ENCODE measurements around the gene CLMP. TPM values are rescaled to one million over a fixed set of nuclear protein-coding genes. Genes with fewer than 3 reads are reported as not detected.

The CLMP gene
- total RNA-seq, 4 donors from 2014 or later, result 23.6 to 49.4 (median 38.0) TPM

GRCh38 chr11:123197711-123198110, 2.7 kb upstream of the CLMP start:
- DNase-seq, result no peak
- H3K4me3 ChIP-seq, result no peak overlapping the region
- intact Hi-C loops (cut with DNase I; ENCODE audit: low total_unique reads), result no loop called here

GRCh38 chr11:123196060-123196714, 1.1 kb upstream of the CLMP start:
- no peak for DNase-seq
- Histone ChIP-seq H3K4me3 (peak overlapping the region in 2 of 4 donors; percentile 46 to 51), H3K4me1 (peaks cover 0 to 20% (median 12%) of the 10 kb centered on the region in 4 donors), H3K27me3 (peaks cover 61% of the 10 kb centered on the region), H3K9me3 (no peaks in the 10 kb centered on the region), H3K27ac (peak overlapping the region; percentile 83 to 93 (median 86)), H3K36me3 (no peaks in the 10 kb centered on the region)
- in situ Hi-C loops (cut with MboI; ENCODE audit: low pct_ligation_motif_present in 1 of 4, low pct_unique_long_range_greater_than_20kb in 1 of 4, low sequenced_read_pairs in 3 of 4) (no loop called here), intact Hi-C loops (cut with DNase I; ENCODE audit: low total_unique reads) (no loop called here)
- 77 to 81% methylated on average over 4 to 29 of the region's 34 CpGs for WGBS, 2 donors (ENCODE audit: low coverage in 1 of 2)
- TF ChIP-seq POLR2AphosphoS5 (IDR thresholded peaks at IDR 0.05) (no peak), CTCF (IDR thresholded peaks at IDR 0.05) (no peak), EP300 (IDR thresholded peaks at IDR 0.05; ENCODE audit: low read depth) (no peak), POLR2A (IDR thresholded peaks at IDR 0.05) (no peak)

More at GRCh38 chr11:123197711-123198110, 2.7 kb upstream of the CLMP start:
- Histone ChIP-seq H3K9me3 (no peaks in the 10 kb centered on the region), H3K27ac (no peak overlapping the region), H3K36me3 (no peaks in the 10 kb centered on the region), H3K4me1 (peaks cover 0 to 19% (median 12%) of the 10 kb centered on the region in 4 donors), H3K27me3 (peaks cover 52% of the 10 kb centered on the region)
- in situ Hi-C loops (cut with MboI; ENCODE audit: low pct_ligation_motif_present in 1 of 4, low pct_unique_long_range_greater_than_20kb in 1 of 4, low sequenced_read_pairs in 3 of 4), result no loop called here
- WGBS, 2 donors (ENCODE audit: low coverage in 1 of 2), result 81 to 86% methylated on average over 1 to 4 of the region's 4 CpGs
- TF ChIP-seq EP300 (IDR thresholded peaks at IDR 0.05; ENCODE audit: low read depth) (no peak), CTCF (IDR thresholded peaks at IDR 0.05) (no peak), POLR2AphosphoS5 (IDR thresholded peaks at IDR 0.05) (no peak), POLR2A (IDR thresholded peaks at IDR 0.05) (no peak)

GRCh38 chr11:123194337-123195187, 486 bp downstream of the CLMP start:
- Histone ChIP-seq H3K4me3 (peak overlapping the region; percentile 30 to 51 (median 39)), H3K27me3 (peaks cover 61% of the 10 kb centered on the region), H3K4me1 (peaks cover 0 to 20% (median 12%) of the 10 kb centered on the region in 4 donors), H3K9me3 (no peaks in the 10 kb centered on the region), H3K27ac (peak overlapping the region; percentile 83 to 93 (median 86)), H3K36me3 (no peaks in the 10 kb centered on the region)
- intact Hi-C loops (cut with DNase I; ENCODE audit: low total_unique reads) (no loop called here), in situ Hi-C loops (cut with MboI; ENCODE audit: low pct_ligation_motif_present in 1 of 4, low pct_unique_long_range_greater_than_20kb in 1 of 4, low sequenced_read_pairs in 3 of 4) (no loop called here)
- WGBS, 2 donors (ENCODE audit: low coverage in 1 of 2), result 10% methylated on average over 34 of the region's 54 CpGs; no CpG with 5 or more reads in 1 of the 2 donors
- no peak for TF ChIP-seq CTCF (IDR thresholded peaks at IDR 0.05)
- DNase-seq, result no peak

GRCh38 chr11:123193742-123194141, 1.3 kb downstream of the CLMP start:
- Histone ChIP-seq H3K36me3 (no peaks in the 10 kb centered on the region), H3K27me3 (peaks cover 66% of the 10 kb centered on the region), H3K9me3 (no peaks in the 10 kb centered on the region), H3K4me3 (peak overlapping the region; percentile 30 to 51 (median 39)), H3K4me1 (peaks cover 0 to 26% (median 12%) of the 10 kb centered on the region in 4 donors), H3K27ac (peak overlapping the region; percentile 83 to 93 (median 86))
- intact Hi-C loops (cut with DNase I; ENCODE audit: low total_unique reads), result no loop called here
- in situ Hi-C loops (cut with MboI; ENCODE audit: low pct_ligation_motif_present in 1 of 4, low pct_unique_long_range_greater_than_20kb in 1 of 4, low sequenced_read_pairs in 3 of 4), result no loop called here
- no peak for DNase-seq
- WGBS, 2 donors (ENCODE audit: low coverage in 1 of 2), result 20 to 67% methylated on average over 2 to 4 of the region's 4 CpGs
- TF ChIP-seq POLR2AphosphoS5 (IDR thresholded peaks at IDR 0.05) (no peak), EP300 (IDR thresholded peaks at IDR 0.05; ENCODE audit: low read depth) (no peak)

Measured in transverse colon (tissue), 4 donors.